HG03175 (cell line): Measurements from ENCODE around the gene SCGB2A2.

Experiments
- ATAC-seq: cut with Tn5 transposase; IDR thresholded peaks from one replicate; pipeline ENCODE4 v1.9.1; 2021; ENCODE audit warnings: mild to moderate bottlenecking, moderate library complexity; ENCODE audit not compliant: unreplicated experiment

SCGB2A2 gene

GRCh38 chr11:62269654-62270278 is at the start of gene SCGB2A2:
Gene SCGB2A2, plus strand, starts transcription at chr11:62270158. Its CDS starts 59 bp downstream, at chr11:62270217.
- no peak for ATAC-seq

GRCh38 chr11:62221498-62221897 is 48.5 kb upstream of the SCGB2A2 start:
- ATAC-seq: no peak

- ATAC-seq: no peak
Measured at GRCh38 chr11:62223095-62223494, 46.9 kb upstream of the SCGB2A2 start.

- ATAC-seq: no peak
Measured at GRCh38 chr11:62233730-62234129, 36.2 kb upstream of the SCGB2A2 start.

- no peak for ATAC-seq
Measured at GRCh38 chr11:62236187-62236586, 33.8 kb upstream of the SCGB2A2 start.

GRCh38 chr11:62237499-62237898 is 32.5 kb upstream of the SCGB2A2 start:
- no peak for ATAC-seq

GRCh38 chr11:62238151-62238550 is 31.8 kb upstream of the SCGB2A2 start:
- ATAC-seq: no peak

GRCh38 chr11:62241095-62241494 is 28.9 kb upstream of the SCGB2A2 start:
- no peak for ATAC-seq

GRCh38 chr11:62242021-62242420 is 27.9 kb upstream of the SCGB2A2 start, which contains the start of gene SCGB1D2:
Gene SCGB1D2, plus strand, starts transcription at chr11:62242239. Its CDS starts 69 bp downstream, at chr11:62242308.
- no peak for ATAC-seq

- no peak for ATAC-seq
Measured at GRCh38 chr11:62245271-62245753, 24.6 kb upstream of the SCGB2A2 start.

- ATAC-seq: no peak
Measured at GRCh38 chr11:62251698-62252097, 18.3 kb upstream of the SCGB2A2 start.

- ATAC-seq: no peak
Measured at GRCh38 chr11:62253999-62254542, 15.9 kb upstream of the SCGB2A2 start.

GRCh38 chr11:62256281-62256680 is 13.7 kb upstream of the SCGB2A2 start:
- ATAC-seq: no peak

GRCh38 chr11:62260261-62260953 is 9.6 kb upstream of the SCGB2A2 start:
- ATAC-seq: no peak

- no peak for ATAC-seq
Measured at GRCh38 chr11:62264004-62264403, 6.0 kb upstream of the SCGB2A2 start.

GRCh38 chr11:62266558-62266957 is 3.4 kb upstream of the SCGB2A2 start:
- ATAC-seq: no peak

GRCh38 chr11:62267050-62267449 is 2.9 kb upstream of the SCGB2A2 start:
- ATAC-seq: no peak

GRCh38 chr11:62267576-62267975 is 2.4 kb upstream of the SCGB2A2 start:
- ATAC-seq: no peak

GRCh38 chr11:62273284-62273683 is 3.3 kb downstream of the SCGB2A2 start:
- no peak for ATAC-seq

GRCh38 chr11:62273789-62274275 is 3.9 kb downstream of the SCGB2A2 start:
- no peak for ATAC-seq

GRCh38 chr11:62280452-62280851 is 10.5 kb downstream of the SCGB2A2 start:
- ATAC-seq: no peak

GRCh38 chr11:62295504-62295903 is 25.5 kb downstream of the SCGB2A2 start:
- no peak for ATAC-seq
